ENCODE data around the gene NAPB. TPM values are rescaled to one million over a fixed set of nuclear protein-coding genes. Genes with fewer than 3 reads are reported as not detected.

The NAPB gene
- total RNA-seq, 2 experiments from 2014 or later: 15.6 to 18.7 TPM

GRCh38 chr20:23403751-23404150 lies 17.5 kb downstream of the NAPB start:
- H3K9me3 Mint-ChIP-seq (ENCODE audit: insufficient read depth): no peaks in the 10 kb centered on the region
- H3K36me3 Mint-ChIP-seq (ENCODE audit: low read depth): peaks cover 44% of the 10 kb centered on the region
- no peaks in the 10 kb centered on the region for H3K27me3 Mint-ChIP-seq (ENCODE audit: low read depth)
- H3K4me1 Mint-ChIP-seq (ENCODE audit: low read depth): peaks cover 51% of the 10 kb centered on the region
- DNase-seq (no peak), ATAC-seq (no peak)
- no peak overlapping the region for H3K27ac Mint-ChIP-seq
- ChIA-PET POLR2A (no interaction called here), CTCF (interaction anchor here (1.0 to 2.4 kb wide), 5 partner anchors 12 to 43 kb away, joined by 3 to 8 read pairs (median 4); partner anchors contain the start of gene NAPB)
- H3K4me3 Mint-ChIP-seq: no peak overlapping the region

- DNase-seq (no peak), ATAC-seq (no peak)
- ChIA-PET POLR2A (interaction anchor here (0.9 to 2.5 kb wide), 2 partner anchors 15 to 17 kb away, joined by 3 to 9 read pairs; no protein-coding TSS in a partner anchor), CTCF (interaction anchor here (1.0 to 2.2 kb wide), 5 partner anchors 18 to 51 kb away, joined by 3 to 15 read pairs (median 4); partner anchors contain the start of genes NAPB and NXT1)
- Mint-ChIP-seq H3K36me3 (ENCODE audit: low read depth) (peaks cover 48% of the 10 kb centered on the region), H3K4me3 (no peak overlapping the region), H3K4me1 (ENCODE audit: low read depth) (peaks cover 52% of the 10 kb centered on the region), H3K27ac (peak overlapping the region; percentile 39), H3K9me3 (ENCODE audit: insufficient read depth) (no peaks in the 10 kb centered on the region), H3K27me3 (ENCODE audit: low read depth) (no peaks in the 10 kb centered on the region)
These were observed 20.2 kb downstream of the NAPB start for GRCh38 chr20:23401051-23401450.

GRCh38 chr20:23399568-23400241 lies 21.6 kb downstream of the NAPB start:
- DNase-seq (no peak), ATAC-seq (peak; percentile 70)
- Mint-ChIP-seq H3K9me3 (ENCODE audit: insufficient read depth) (no peaks in the 10 kb centered on the region), H3K36me3 (ENCODE audit: low read depth) (peaks cover 57% of the 10 kb centered on the region), H3K27me3 (ENCODE audit: low read depth) (no peaks in the 10 kb centered on the region), H3K4me1 (ENCODE audit: low read depth) (peaks cover 55% of the 10 kb centered on the region), H3K27ac (peak overlapping the region; percentile 79), H3K4me3 (no peak overlapping the region)
- ChIA-PET CTCF (interaction anchor here (1.2 to 2.2 kb wide), 4 partner anchors 17 to 49 kb away, joined by 5 to 15 read pairs (median 7); partner anchors contain the start of genes NAPB and NXT1), POLR2A (interaction anchor here (1.0 to 2.5 kb wide), 4 partner anchors 18 to 49 kb away, joined by 4 to 9 read pairs (median 8); partner anchors contain the start of gene NXT1)

GRCh38 chr20:23397961-23398360 lies 23.3 kb downstream of the NAPB start:
- no peaks in the 10 kb centered on the region for H3K9me3 Mint-ChIP-seq (ENCODE audit: insufficient read depth)
- peak; percentile 63 for ATAC-seq
- H3K27ac Mint-ChIP-seq: peak overlapping the region; percentile 84
- H3K36me3 Mint-ChIP-seq (ENCODE audit: low read depth): peaks cover 70% of the 10 kb centered on the region
- DNase-seq: no peak
- ChIA-PET CTCF (interaction anchor here (1.1 to 2.0 kb wide), 3 partner anchors 11 to 25 kb away, joined by 3 to 7 read pairs (median 5); no protein-coding TSS in a partner anchor), POLR2A (interaction anchor here (1.0 to 2.1 kb wide), 2 partner anchors 10 to 48 kb away, joined by 3 to 9 read pairs; partner anchors contain the start of gene NXT1)
- H3K27me3 Mint-ChIP-seq (ENCODE audit: low read depth): no peaks in the 10 kb centered on the region
- peak overlapping the region; percentile 51 for H3K4me3 Mint-ChIP-seq
- peaks cover 55% of the 10 kb centered on the region for H3K4me1 Mint-ChIP-seq (ENCODE audit: low read depth)

- Mint-ChIP-seq H3K4me1 (ENCODE audit: low read depth) (peaks cover 53% of the 10 kb centered on the region), H3K36me3 (ENCODE audit: low read depth) (peaks cover 68% of the 10 kb centered on the region), H3K4me3 (no peak overlapping the region), H3K27me3 (ENCODE audit: low read depth) (no peaks in the 10 kb centered on the region), H3K27ac (peak overlapping the region; percentile 23), H3K9me3 (ENCODE audit: insufficient read depth) (no peaks in the 10 kb centered on the region)
- DNase-seq: no peak
- ChIA-PET POLR2A (no interaction called here), CTCF (interaction anchor here (1.1 to 1.3 kb wide), 2 partner anchors 12 to 26 kb away, joined by 3 to 5 read pairs; no protein-coding TSS in a partner anchor)
- no peak for ATAC-seq
These were observed 24.2 kb downstream of the NAPB start for GRCh38 chr20:23396950-23397627.

GRCh38 chr20:23393996-23394775 lies 27.1 kb downstream of the NAPB start:
- no peaks in the 10 kb centered on the region for H3K27me3 Mint-ChIP-seq (ENCODE audit: low read depth)
- no peaks in the 10 kb centered on the region for H3K9me3 Mint-ChIP-seq (ENCODE audit: insufficient read depth)
- no peak for ATAC-seq
- peaks cover 59% of the 10 kb centered on the region for H3K36me3 Mint-ChIP-seq (ENCODE audit: low read depth)
- no peak for DNase-seq
- H3K4me1 Mint-ChIP-seq (ENCODE audit: low read depth): peaks cover 27% of the 10 kb centered on the region
- ChIA-PET CTCF (interaction anchor here (1.5 kb wide), 1 partner anchor 12 kb away, joined by 4 read pairs; no protein-coding TSS in a partner anchor), POLR2A (interaction anchor here (0.7 kb wide), 1 partner anchor 28 kb away, joined by 4 read pairs; no protein-coding TSS in a partner anchor)
- H3K4me3 Mint-ChIP-seq: no peak overlapping the region
- peak overlapping the region; percentile 68 for H3K27ac Mint-ChIP-seq

- Mint-ChIP-seq H3K4me3 (no peak overlapping the region), H3K9me3 (ENCODE audit: insufficient read depth) (no peaks in the 10 kb centered on the region), H3K36me3 (ENCODE audit: low read depth) (peaks cover 70% of the 10 kb centered on the region), H3K4me1 (ENCODE audit: low read depth) (peaks cover 13% of the 10 kb centered on the region), H3K27me3 (ENCODE audit: low read depth) (no peaks in the 10 kb centered on the region), H3K27ac (peak overlapping the region; percentile 2)
- DNase-seq (no peak), ATAC-seq (no peak)
- ChIA-PET CTCF (interaction anchor here (0.7 to 2.2 kb wide), 4 partner anchors 11 to 50 kb away, joined by 3 to 10 read pairs (median 4); partner anchors contain the start of gene NAPB), POLR2A (interaction anchor here (0.7 kb wide), 1 partner anchor 13 kb away, joined by 4 read pairs; no protein-coding TSS in a partner anchor)
These were observed 29.5 kb downstream of the NAPB start for GRCh38 chr20:23391707-23392310.

- DNase-seq: no peak
- H3K36me3 Mint-ChIP-seq (ENCODE audit: low read depth): peaks cover 75% of the 10 kb centered on the region
- no peaks in the 10 kb centered on the region for H3K9me3 Mint-ChIP-seq (ENCODE audit: insufficient read depth)
- ChIA-PET CTCF (interaction anchor here (1.5 to 2.2 kb wide), 2 partner anchors 30 to 41 kb away, joined by 3 to 10 read pairs; partner anchors contain the start of gene NAPB), POLR2A (interaction anchor here (0.5 to 0.6 kb wide), 2 partner anchors 31 to 1810 kb away, joined by 3 read pairs; partner anchors contain the start of gene NAPB)
- peaks cover 13% of the 10 kb centered on the region for H3K4me1 Mint-ChIP-seq (ENCODE audit: low read depth)
- no peak overlapping the region for H3K4me3 Mint-ChIP-seq
- no peak for ATAC-seq
- H3K27me3 Mint-ChIP-seq (ENCODE audit: low read depth): no peaks in the 10 kb centered on the region
- H3K27ac Mint-ChIP-seq: peak overlapping the region; percentile 31
These were observed 31.1 kb downstream of the NAPB start for GRCh38 chr20:23390091-23390774.

GRCh38 chr20:23387118-23387443 lies 34.2 kb downstream of the NAPB start:
- Mint-ChIP-seq H3K4me3 (no peak overlapping the region), H3K27me3 (ENCODE audit: low read depth) (no peaks in the 10 kb centered on the region), H3K9me3 (ENCODE audit: insufficient read depth) (peaks cover 4% of the 10 kb centered on the region), H3K4me1 (ENCODE audit: low read depth) (peaks cover 19% of the 10 kb centered on the region), H3K27ac (no peak overlapping the region), H3K36me3 (ENCODE audit: low read depth) (peaks cover 77% of the 10 kb centered on the region)
- DNase-seq (no peak), ATAC-seq (no peak)
- CTCF ChIA-PET: no interaction called here
- POLR2A ChIA-PET: no interaction called here

- H3K27me3 Mint-ChIP-seq (ENCODE audit: low read depth): no peaks in the 10 kb centered on the region
- POLR2A ChIA-PET: interaction anchor here (0.5 kb wide), 1 partner anchor 37 kb away, joined by 3 read pairs; no protein-coding TSS in a partner anchor
- DNase-seq: no peak
- CTCF ChIA-PET: interaction anchor here (0.7 kb wide), 1 partner anchor 13 kb away, joined by 3 read pairs; no protein-coding TSS in a partner anchor
- H3K4me3 Mint-ChIP-seq: no peak overlapping the region
- H3K27ac Mint-ChIP-seq: no peak overlapping the region
- peaks cover 4% of the 10 kb centered on the region for H3K9me3 Mint-ChIP-seq (ENCODE audit: insufficient read depth)
- no peak for ATAC-seq
- H3K36me3 Mint-ChIP-seq (ENCODE audit: low read depth): peaks cover 76% of the 10 kb centered on the region
- peaks cover 25% of the 10 kb centered on the region for H3K4me1 Mint-ChIP-seq (ENCODE audit: low read depth)
These were observed 34.8 kb downstream of the NAPB start for GRCh38 chr20:23386304-23387117.
